ENCODE measurements around the gene TSPAN9.

GRCh38 chr12:3089588-3089987, 12.4 kb downstream of the TSPAN9 start:
- TF ChIP-seq REST (IDR thresholded peaks at IDR 0.05; ENCODE audit: low read depth, low read length), result no peak
- no peak for TF ChIP-seq EP300 (IDR thresholded peaks at IDR 0.05; ENCODE audit: borderline replicate concordance in 1 of 2, low read depth in 1 of 2, low read length in 1 of 2)
- TF ChIP-seq SIN3A (IDR thresholded peaks at IDR 0.05; ENCODE audit: borderline replicate concordance, low read depth, low read length), result no peak
- no peak for TF ChIP-seq CTCF (IDR thresholded peaks at IDR 0.05)
- no peak for TF ChIP-seq MAX (IDR thresholded peaks at IDR 0.05; ENCODE audit: low read depth)
- TF ChIP-seq POLR2AphosphoS5 (IDR thresholded peaks at IDR 0.05; ENCODE audit: low read depth, low read length), result no peak
- no peak for TF ChIP-seq USF1 (IDR thresholded peaks at IDR 0.05; ENCODE audit: borderline replicate concordance, low read depth)
- TF ChIP-seq FOSL2 (IDR thresholded peaks at IDR 0.05; ENCODE audit: borderline replicate concordance, low read depth), result no peak
- TF ChIP-seq FOXM1 (IDR thresholded peaks at IDR 0.05; ENCODE audit: low read depth), result no peak
- no peak for TF ChIP-seq JUND (IDR thresholded peaks at IDR 0.05)
- no peak for TF ChIP-seq TCF12 (IDR thresholded peaks at IDR 0.05)
- TF ChIP-seq EZH2phosphoT487 (IDR thresholded peaks at IDR 0.05; ENCODE audit: borderline replicate concordance, low read depth), result no peak
- TF ChIP-seq ELF1 (IDR thresholded peaks at IDR 0.05), result no peak
- no peak for TF ChIP-seq RCOR1 (IDR thresholded peaks at IDR 0.05; ENCODE audit: low read length)

Measured in SK-N-SH (cell line).